Neural crest cell (in vitro differentiated cells): Measurements from ENCODE around the gene TCF25. TPM values are rescaled to one million over a fixed set of nuclear protein-coding genes. Genes with fewer than 3 reads are reported as not detected.
"Not testable (repeated sequence)": the region's sequence is repeated elsewhere in the genome, so short reads cannot be mapped to it uniquely, and the experiment has no call there.

Experiments
- DNase-seq: peaks from one replicate; pipeline ENCODE4 v3.0.0; 2021; ENCODE audit warnings: low read depth, mixed read lengths, low spot score
- H3K27ac Mint-ChIP-seq: one replicate; pipeline ENCODE4 v1.8.0; 2021; ENCODE audit warnings: mild to moderate bottlenecking, mixed read lengths; ENCODE audit not compliant: unreplicated experiment
- H3K27me3 Mint-ChIP-seq: 2 replicates; pipeline ENCODE4 v1.8.0; 2021; ENCODE audit warnings: low read depth, mild to moderate bottlenecking, mixed read lengths
- H3K36me3 Mint-ChIP-seq: 2 replicates; pipeline ENCODE4 v1.8.0; 2021; ENCODE audit warnings: low read depth, mild to moderate bottlenecking, mixed read lengths
- H3K4me1 Mint-ChIP-seq: 2 replicates; pipeline ENCODE4 v1.8.0; 2021; ENCODE audit warnings: mixed read lengths
- H3K4me3 Mint-ChIP-seq: one replicate; pipeline ENCODE4 v1.8.0; 2021; ENCODE audit warnings: mild to moderate bottlenecking, mixed read lengths
- H3K9me3 Mint-ChIP-seq: 2 replicates; pipeline ENCODE4 v1.8.0; 2021; ENCODE audit warnings: mixed read lengths
- total RNA-seq: library from RNA; stranded (reverse); gene quantifications from 2 replicates; pipeline ENCODE4 v1.2.1, GENCODE V29; 2021
- TF ChIP-seq, protein P1 (sequence below): fragments of 200-600 bp; sonication (generic); conservative IDR thresholded peaks from 2 replicates; pipeline ENCODE4 v1.5.0; 2021; ENCODE audit warnings: antibody characterized with exemption, mild to moderate bottlenecking

Gene TCF25
- total RNA-seq, 1 donor from 2014 or later, result 209 TPM

DNA sequence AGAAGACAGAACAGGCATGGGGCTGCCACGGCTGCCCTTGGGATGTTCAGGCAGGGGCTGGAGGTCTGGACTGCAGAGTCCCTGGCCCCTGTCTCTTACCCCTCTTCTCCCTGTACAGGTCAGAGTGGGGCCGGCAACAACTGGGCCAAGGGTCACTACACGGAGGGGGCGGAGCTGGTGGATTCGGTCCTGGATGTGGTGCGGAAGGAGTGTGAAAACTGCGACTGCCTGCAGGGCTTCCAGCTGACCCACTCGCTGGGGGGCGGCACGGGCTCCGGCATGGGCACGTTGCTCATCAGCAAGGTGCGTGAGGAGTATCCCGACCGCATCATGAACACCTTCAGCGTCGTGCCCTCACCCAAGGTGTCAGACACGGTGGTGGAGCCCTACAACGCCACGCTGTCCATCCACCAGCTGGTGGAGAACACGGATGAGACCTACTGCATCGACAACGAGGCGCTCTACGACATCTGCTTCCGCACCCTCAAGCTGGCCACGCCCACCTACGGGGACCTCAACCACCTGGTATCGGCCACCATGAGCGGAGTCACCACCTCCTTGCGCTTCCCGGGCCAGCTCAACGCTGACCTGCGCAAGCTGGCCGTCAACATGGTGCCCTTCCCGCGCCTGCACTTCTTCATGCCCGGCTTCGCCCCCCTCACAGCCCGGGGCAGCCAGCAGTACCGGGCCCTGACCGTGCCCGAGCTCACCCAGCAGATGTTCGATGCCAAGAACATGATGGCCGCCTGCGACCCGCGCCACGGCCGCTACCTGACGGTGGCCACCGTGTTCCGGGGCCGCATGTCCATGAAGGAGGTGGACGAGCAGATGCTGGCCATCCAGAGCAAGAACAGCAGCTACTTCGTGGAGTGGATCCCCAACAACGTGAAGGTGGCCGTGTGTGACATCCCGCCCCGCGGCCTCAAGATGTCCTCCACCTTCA is 61.5 kb downstream of the TCF25 start:
- Mint-ChIP-seq H3K4me3 (peak overlapping the region; percentile 19), H3K4me1 (no peaks in the 10 kb centered on the region), H3K9me3 (no peaks in the 10 kb centered on the region), H3K27me3 (no peaks in the 10 kb centered on the region), H3K27ac (no peak overlapping the region), H3K36me3 (peaks cover 24% of the 10 kb centered on the region)
- TF ChIP-seq, protein P1, sequence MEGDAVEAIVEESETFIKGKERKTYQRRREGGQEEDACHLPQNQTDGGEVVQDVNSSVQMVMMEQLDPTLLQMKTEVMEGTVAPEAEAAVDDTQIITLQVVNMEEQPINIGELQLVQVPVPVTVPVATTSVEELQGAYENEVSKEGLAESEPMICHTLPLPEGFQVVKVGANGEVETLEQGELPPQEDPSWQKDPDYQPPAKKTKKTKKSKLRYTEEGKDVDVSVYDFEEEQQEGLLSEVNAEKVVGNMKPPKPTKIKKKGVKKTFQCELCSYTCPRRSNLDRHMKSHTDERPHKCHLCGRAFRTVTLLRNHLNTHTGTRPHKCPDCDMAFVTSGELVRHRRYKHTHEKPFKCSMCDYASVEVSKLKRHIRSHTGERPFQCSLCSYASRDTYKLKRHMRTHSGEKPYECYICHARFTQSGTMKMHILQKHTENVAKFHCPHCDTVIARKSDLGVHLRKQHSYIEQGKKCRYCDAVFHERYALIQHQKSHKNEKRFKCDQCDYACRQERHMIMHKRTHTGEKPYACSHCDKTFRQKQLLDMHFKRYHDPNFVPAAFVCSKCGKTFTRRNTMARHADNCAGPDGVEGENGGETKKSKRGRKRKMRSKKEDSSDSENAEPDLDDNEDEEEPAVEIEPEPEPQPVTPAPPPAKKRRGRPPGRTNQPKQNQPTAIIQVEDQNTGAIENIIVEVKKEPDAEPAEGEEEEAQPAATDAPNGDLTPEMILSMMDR, result no peak
- no peak for DNase-seq

DNA sequence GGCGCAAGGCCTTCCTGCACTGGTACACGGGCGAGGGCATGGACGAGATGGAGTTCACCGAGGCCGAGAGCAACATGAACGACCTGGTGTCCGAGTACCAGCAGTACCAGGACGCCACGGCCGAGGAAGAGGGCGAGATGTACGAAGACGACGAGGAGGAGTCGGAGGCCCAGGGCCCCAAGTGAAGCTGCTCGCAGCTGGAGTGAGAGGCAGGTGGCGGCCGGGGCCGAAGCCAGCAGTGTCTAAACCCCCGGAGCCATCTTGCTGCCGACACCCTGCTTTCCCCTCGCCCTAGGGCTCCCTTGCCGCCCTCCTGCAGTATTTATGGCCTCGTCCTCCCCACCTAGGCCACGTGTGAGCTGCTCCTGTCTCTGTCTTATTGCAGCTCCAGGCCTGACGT is 62.2 kb downstream of the TCF25 start:
- H3K27ac Mint-ChIP-seq, H3K4me1 Mint-ChIP-seq, DNase-seq, H3K9me3 Mint-ChIP-seq, H3K27me3 Mint-ChIP-seq: not testable (repeated sequence)
- Mint-ChIP-seq H3K36me3 (peaks cover 22% of the 10 kb centered on the region), H3K4me3 (peak overlapping the region; percentile 44)

DNA sequence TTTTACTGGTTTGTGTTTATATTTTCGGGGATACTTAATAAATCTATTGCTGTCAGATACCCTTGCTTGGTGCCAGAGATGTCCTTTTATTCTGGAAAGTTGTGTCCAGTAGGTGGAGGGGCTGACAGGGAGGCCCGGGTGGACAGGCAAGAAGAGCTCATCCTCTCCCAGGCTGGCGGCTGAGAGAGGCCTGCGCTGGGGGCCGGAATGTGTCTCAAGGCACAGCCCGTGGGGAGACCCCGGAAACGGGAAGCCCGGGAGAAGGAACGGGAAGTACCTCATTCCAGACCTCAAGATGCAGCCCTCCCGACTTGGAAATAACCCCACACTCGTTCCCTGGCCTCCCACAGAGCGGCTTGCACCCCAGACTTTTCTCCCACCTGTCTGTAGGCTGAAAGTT is 62.6 kb downstream of the TCF25 start:
- DNase-seq, result no peak
- peaks cover 21% of the 10 kb centered on the region for H3K36me3 Mint-ChIP-seq
- H3K9me3 Mint-ChIP-seq, result no peaks in the 10 kb centered on the region
- peak overlapping the region; percentile 44 for H3K4me3 Mint-ChIP-seq
- H3K27me3 Mint-ChIP-seq, result no peaks in the 10 kb centered on the region
- TF ChIP-seq, protein P1, result no peak
- no peaks in the 10 kb centered on the region for H3K4me1 Mint-ChIP-seq
- H3K27ac Mint-ChIP-seq, result no peak overlapping the region

DNA sequence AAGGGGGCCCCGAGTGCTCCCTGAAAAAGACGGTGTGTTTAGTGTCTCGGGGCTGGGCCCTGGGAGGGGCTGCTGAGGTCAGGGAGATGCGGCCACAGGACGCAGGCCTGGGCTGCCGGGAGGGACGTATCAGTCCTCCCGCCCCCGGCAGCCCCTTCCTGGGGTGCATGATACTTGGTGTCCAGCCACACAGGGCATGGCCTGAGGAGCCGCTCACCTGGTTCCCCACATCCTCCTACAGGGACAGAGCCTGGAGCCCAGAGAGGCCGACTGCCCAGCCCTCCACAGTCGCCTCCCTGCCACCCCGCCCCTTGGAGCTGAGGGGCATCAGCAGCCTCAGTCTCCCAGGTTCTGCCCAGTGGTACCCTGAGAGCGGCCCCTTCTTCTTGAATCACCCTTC is 63.1 kb downstream of the TCF25 start:
- TF ChIP-seq, protein P1, result no peak
- H3K9me3 Mint-ChIP-seq, result no peaks in the 10 kb centered on the region
- H3K27me3 Mint-ChIP-seq, result no peaks in the 10 kb centered on the region
- no peaks in the 10 kb centered on the region for H3K4me1 Mint-ChIP-seq
- H3K4me3 Mint-ChIP-seq, result no peak overlapping the region
- no peak overlapping the region for H3K27ac Mint-ChIP-seq
- peaks cover 16% of the 10 kb centered on the region for H3K36me3 Mint-ChIP-seq
- DNase-seq, result no peak

DNA sequence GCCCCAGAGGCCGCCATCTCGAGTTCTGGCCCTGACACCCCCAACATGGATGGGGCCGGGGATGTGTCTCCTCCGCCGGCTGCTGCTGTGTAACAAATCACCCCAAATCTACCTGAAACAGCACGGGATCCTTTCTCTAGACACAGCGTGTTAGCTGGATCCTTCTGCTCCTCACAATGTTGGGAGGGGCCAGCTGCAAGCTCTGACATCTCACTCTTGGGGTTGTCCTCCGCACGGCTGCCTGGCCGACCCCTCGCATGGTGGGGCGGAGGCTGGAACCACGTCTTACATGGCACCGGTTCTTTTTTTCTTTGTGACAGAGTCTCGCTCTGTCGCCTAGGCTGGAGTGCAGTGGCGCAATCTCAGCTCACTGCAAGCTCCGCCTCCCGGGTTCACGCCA is 63.6 kb downstream of the TCF25 start:
- Mint-ChIP-seq H3K36me3 (peaks cover 14% of the 10 kb centered on the region), H3K9me3 (no peaks in the 10 kb centered on the region), H3K4me1 (no peaks in the 10 kb centered on the region), H3K4me3 (peak overlapping the region; percentile 15), H3K27me3 (no peaks in the 10 kb centered on the region), H3K27ac (no peak overlapping the region)
- DNase-seq, result no peak
- TF ChIP-seq, protein P1, result no peak

DNA sequence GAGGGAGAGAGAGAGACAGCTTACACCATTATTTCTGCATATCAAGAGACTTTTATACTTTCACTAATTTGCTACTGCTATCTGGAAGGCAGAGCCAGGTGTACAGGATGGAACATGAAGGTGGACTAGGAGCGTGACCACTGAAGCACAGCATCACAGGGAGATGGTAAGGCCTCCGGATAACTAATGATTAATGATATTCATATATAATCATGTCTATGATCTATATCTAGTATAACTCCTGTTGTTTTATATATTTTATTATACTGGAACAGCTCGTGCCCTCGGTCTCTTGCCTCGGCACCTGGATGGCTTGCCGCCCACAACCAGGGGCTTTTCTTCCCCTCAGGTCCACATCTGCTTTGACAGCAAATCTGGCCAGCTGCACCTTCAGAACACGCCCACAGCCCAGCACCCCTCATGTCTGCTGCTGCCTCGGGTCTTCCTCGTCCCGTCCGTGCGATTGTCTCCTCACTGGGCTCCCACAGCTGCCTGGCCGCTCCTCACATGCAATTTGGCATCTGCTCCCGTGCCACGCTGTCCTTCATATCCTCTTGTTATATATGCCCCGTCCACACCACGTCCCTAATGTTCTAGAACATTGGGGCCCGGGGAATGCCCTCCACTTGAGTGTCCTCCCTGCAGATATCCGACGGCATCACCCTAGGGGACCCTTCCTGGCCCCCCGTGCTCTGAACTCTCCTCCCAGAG is 64.9 kb downstream of the TCF25 start:
- peak overlapping the region; percentile 57 for H3K4me3 Mint-ChIP-seq
- no peaks in the 10 kb centered on the region for H3K9me3 Mint-ChIP-seq
- no peaks in the 10 kb centered on the region for H3K27me3 Mint-ChIP-seq
- peaks cover 10% of the 10 kb centered on the region for H3K36me3 Mint-ChIP-seq
- no peak for DNase-seq
- H3K27ac Mint-ChIP-seq, result no peak overlapping the region
- TF ChIP-seq, protein P1, result no peak
- H3K4me1 Mint-ChIP-seq, result no peaks in the 10 kb centered on the region
